Measurements from ENCODE around the gene SBF2. TPM values are rescaled to one million over a fixed set of nuclear protein-coding genes. Genes with fewer than 3 reads are reported as not detected.
A peak's percentile ranks its signal among the peaks of the same experiment; 100 is the strongest.

SBF2 gene
- total and polyA plus RNA-seq, 2 of the 13 experiments (the other 11 are each of a cell fraction or from before 2014, with no cell fraction given), result 24.0 to 45.8 TPM

GRCh38 chr11:9765320-9766101, 528.5 kb downstream of the SBF2 start (continued):
- peak; percentile 57; the same call in 1 of the 2 replicates for TF ChIP-seq PRDM10 (CRISPR knock-in tag; IDR thresholded peaks at IDR 0.05; ENCODE audit: low read depth)
- TF ChIP-seq TEF (CRISPR knock-in tag; IDR thresholded peaks at IDR 0.05), result no peak
- no peak for TF ChIP-seq MAFF (IDR thresholded peaks at IDR 0.05; ENCODE audit: low read depth, low read length)
- TF ChIP-seq, protein P1, sequence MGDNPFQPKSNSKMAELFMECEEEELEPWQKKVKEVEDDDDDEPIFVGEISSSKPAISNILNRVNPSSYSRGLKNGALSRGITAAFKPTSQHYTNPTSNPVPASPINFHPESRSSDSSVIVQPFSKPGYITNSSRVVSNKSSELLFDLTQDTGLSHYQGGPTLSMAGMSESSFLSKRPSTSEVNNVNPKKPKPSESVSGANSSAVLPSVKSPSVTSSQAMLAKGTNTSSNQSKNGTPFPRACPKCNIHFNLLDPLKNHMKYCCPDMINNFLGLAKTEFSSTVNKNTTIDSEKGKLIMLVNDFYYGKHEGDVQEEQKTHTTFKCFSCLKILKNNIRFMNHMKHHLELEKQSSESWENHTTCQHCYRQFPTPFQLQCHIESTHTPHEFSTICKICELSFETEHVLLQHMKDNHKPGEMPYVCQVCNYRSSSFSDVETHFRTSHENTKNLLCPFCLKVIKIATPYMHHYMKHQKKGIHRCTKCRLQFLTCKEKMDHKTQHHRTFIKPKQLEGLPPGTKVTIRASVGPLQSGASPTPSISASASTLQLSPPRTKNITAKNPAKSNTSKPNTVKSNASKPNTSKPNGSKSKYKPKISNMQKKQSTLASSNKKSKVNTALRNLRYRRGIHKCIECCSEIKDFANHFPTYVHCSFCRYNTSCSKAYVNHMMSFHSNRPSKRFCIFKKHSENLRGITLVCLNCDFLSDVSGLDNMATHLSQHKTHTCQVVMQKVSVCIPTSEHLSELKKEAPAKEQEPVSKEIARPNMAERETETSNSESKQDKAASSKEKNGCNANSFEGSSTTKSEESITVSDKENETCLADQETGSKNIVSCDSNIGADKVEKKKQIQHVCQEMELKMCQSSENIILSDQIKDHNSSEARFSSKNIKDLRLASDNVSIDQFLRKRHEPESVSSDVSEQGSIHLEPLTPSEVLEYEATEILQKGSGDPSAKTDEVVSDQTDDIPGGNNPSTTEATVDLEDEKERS (CRISPR knock-in tag; IDR thresholded peaks at IDR 0.05), result peak; percentile 71; the same call in 1 of the 2 replicates
- no peak for TF ChIP-seq AKAP8 (CRISPR knock-in tag; IDR thresholded peaks at IDR 0.05)
- TF ChIP-seq TGIF2 (CRISPR knock-in tag; IDR thresholded peaks at IDR 0.05), result peak; percentile 65; the same call in 1 of the 2 replicates
- no peak; the same call in 1 of the 2 replicates for TF ChIP-seq ZC3H13 (CRISPR knock-in tag; IDR thresholded peaks at IDR 0.05)
- no peak for TF ChIP-seq PAX8 (CRISPR knock-in tag; IDR thresholded peaks at IDR 0.05; ENCODE audit: borderline replicate concordance)
- TF ChIP-seq FLYWCH1 (CRISPR knock-in tag; IDR thresholded peaks at IDR 0.05), result no peak
- TF ChIP-seq ZSCAN21 (CRISPR knock-in tag; IDR thresholded peaks at IDR 0.05; ENCODE audit: borderline replicate concordance), result 0 out of 2 replicates have a peak, but pooled peaks have one; percentile 64
- TF ChIP-seq GPBP1L1 (CRISPR knock-in tag; IDR thresholded peaks at IDR 0.05), result no peak
- TF ChIP-seq SNAPC4 (CRISPR knock-in tag; IDR thresholded peaks at IDR 0.05), result no peak
- no peak for TF ChIP-seq ZNF563 (CRISPR knock-in tag; IDR thresholded peaks at IDR 0.05)
- no peak for TF ChIP-seq SATB2 (CRISPR knock-in tag; IDR thresholded peaks at IDR 0.05)
